GM19324 (cell line): ENCODE results near the gene GKN1.

Source experiments
- ATAC-seq: cut with Tn5 transposase; IDR thresholded peaks from one replicate; pipeline ENCODE4 v1.9.1; 2021; ENCODE audit warnings: mild to moderate bottlenecking, moderate library complexity; ENCODE audit not compliant: unreplicated experiment, low FRiP score

Gene GKN1

DNA sequence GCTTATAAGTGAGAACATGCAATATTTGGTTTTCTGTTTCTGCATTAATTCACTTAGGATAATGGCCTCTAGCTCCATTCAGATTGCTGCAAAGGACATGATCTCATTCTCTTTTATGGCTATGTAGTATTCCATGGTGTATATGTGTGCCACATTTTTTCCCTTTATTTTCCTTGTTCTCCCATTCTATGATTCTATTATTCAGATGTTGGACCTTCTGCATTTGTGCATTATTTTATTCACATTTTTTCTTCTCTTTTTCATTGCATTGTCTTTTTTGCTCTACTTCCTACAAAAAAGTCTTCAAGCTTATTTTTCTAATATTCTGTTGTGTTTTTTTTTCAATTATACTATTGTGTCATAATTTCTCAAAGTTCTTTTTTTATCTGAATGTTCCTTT, 27.4 kb downstream of the GKN1 start:
- ATAC-seq: no peak

DNA sequence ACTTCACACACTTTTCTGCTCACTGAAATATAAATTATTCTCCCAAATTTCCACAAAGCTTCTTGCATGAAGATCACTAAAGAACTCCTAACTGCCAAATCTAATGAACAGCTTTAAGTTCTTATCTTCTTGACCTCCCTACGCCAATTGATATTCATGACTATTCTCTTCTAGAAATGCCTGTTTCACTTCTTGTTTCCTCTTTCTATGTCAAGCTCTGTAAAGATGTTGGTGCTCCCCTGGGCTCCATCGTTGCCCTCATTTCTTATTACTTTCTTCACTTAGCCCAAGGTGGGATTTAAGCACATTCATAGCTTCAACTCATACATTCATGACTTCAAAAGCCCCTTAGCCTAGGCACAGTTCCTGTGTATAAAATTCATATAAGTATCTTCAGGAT, 29.3 kb downstream of the GKN1 start:
- no peak for ATAC-seq

- ATAC-seq: no peak
These were observed 32.7 kb downstream of the GKN1 start for GRCh38 chr2:69007169-69007568.

DNA sequence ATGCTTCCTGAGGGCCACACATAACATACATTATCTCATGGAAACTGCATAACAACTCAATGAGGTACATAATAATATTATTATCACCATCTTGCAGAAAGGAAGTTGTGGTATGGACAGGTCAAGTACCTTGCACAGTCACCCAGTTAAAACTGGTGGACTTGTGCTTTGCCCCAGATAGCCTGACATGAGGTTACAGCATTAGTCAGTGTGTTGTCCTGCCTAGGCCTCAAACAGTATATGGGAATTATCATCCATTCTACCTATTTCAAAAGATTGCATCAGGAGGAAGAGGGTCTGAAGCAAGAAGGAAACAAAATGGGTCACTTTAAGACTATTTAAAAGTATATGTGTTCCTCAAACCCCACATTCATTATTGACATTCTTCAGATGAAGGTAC, 33.2 kb downstream of the GKN1 start:
- no peak for ATAC-seq

DNA sequence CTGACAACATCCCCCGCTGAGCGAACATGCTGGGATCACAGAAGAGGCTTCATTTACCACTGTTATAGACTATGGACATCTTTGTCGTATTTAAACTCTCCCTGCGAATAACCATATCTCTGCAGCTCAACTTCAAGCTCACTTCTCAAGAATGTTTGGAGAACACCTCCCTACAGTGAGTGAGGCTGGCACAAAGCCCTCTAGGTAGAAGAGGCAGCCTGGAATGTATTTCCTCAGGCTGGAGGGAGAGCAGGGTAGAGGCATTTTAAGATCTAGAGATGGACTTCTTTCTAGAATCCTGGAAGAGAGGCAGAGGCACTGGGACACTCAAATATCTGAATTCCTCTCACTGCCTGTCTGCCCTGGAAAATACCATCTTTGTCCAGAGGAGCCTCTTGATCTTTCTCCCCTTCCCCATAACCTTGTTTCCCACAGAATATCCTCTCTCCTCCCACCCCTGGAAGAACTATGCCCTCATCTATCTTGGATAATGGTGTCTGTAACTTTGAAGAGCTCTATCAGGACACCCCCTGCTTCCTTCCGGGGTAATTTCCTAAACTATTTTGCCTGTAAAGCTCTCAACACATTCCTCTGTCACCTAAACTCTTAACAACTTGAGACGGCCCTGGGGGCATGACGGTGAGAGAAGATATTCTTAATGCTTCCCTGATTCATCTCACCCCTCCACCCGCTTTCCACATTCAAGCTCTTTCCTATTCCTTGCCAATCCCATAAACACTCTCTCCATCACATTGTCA, 36.2 kb downstream of the GKN1 start:
- no peak for ATAC-seq

DNA sequence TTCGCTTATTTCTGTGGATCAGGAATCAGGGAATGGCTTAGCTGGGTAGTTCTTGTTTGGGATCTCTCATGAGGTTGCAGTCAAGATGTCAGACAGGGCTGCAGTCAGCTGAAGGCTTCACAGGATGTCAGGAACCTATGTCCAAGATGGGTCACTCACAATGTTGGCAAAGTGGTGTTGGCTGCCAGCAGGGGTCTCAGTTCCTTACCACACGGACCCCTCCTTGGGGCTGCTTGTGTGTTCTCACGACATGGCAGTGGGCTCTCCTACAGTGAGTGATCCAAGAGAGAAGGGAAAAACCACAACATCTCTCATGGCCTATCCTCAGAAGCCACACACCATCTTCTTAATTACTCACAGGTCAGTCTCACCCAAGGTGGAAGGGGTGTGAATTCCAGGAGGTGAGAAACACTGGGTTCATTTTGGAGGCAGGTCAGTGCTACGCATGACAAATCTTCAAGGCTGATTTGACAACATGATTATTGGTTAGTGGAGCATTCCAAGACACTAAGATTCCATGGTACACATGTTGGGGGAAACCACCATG, 37.2 kb downstream of the GKN1 start:
- ATAC-seq: no peak

DNA sequence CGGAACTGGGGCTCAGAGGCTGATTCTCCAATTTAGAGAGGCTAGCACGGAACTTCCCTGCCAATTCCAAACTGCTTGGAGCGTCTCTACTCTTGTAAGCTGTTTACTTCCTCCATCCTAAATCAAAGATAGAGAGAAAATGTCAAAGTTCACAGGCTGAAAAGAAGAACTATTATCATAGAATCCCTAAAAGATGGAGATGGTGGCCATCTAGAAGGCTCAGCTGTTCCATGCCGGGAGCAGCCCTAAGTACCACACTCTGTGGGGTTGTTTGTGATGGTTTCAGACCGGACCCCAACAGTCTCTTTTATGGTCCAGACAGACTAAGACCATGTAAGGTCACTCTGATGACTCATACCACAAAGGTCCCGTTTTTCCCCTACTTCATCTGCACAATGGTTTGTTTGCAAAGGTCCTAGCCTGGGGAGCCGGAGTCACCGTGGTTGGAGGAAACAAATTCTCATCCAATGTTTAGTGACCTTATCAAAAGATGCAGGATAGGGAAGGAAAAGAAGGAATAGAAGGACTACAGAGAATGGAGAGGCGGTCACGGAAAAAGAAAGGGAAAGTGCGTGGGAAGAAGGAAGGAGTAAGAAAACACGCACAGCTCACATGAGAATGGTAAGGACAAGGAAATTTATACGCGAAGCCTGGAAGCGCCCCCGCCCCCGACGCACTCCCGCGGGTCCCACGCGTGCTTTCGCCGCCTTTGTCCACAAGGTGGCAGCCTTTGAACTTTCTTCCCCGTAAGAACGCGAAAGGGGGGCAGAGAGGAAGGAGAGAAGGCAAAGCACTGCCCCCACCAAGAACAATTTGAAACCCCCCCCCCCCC, 38.1 kb downstream of the GKN1 start:
- ATAC-seq: no peak

DNA sequence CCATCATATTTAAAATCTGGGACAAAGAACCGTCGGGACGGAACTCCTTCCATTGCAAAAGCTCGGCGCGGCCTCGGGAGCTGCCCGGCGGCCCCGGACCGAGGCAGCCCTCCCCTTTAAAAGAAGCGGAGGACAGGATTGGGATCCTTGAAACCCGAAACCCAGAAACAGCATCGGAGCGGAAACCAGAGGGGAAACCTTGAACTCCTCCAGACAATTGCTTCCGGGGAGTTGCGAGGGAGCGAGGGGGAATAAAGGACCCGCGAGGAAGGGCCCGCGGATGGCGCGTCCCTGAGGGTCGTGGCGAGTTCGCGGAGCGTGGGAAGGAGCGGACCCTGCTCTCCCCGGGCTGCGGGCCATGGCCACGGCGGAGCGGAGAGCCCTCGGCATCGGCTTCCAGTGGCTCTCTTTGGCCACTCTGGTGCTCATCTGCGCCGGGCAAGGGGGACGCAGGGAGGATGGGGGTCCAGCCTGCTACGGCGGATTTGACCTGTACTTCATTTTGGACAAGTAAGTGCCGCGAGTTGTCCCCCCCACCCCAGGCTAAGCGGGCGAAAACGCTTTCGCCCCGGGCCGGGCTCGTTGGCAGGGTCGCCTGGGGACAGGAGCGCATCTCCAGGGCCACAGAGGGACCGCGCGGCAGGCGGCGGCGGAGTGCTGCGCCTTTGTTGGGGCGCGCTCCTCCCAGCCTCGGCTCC, 38.9 kb downstream of the GKN1 start, which contains the start of gene ANTXR1:
Gene ANTXR1, plus strand, starts transcription at position 38 of the 698 bp plus-strand sequence. Its CDS starts 321 bp downstream, at position 359.
- ATAC-seq: no peak

DNA sequence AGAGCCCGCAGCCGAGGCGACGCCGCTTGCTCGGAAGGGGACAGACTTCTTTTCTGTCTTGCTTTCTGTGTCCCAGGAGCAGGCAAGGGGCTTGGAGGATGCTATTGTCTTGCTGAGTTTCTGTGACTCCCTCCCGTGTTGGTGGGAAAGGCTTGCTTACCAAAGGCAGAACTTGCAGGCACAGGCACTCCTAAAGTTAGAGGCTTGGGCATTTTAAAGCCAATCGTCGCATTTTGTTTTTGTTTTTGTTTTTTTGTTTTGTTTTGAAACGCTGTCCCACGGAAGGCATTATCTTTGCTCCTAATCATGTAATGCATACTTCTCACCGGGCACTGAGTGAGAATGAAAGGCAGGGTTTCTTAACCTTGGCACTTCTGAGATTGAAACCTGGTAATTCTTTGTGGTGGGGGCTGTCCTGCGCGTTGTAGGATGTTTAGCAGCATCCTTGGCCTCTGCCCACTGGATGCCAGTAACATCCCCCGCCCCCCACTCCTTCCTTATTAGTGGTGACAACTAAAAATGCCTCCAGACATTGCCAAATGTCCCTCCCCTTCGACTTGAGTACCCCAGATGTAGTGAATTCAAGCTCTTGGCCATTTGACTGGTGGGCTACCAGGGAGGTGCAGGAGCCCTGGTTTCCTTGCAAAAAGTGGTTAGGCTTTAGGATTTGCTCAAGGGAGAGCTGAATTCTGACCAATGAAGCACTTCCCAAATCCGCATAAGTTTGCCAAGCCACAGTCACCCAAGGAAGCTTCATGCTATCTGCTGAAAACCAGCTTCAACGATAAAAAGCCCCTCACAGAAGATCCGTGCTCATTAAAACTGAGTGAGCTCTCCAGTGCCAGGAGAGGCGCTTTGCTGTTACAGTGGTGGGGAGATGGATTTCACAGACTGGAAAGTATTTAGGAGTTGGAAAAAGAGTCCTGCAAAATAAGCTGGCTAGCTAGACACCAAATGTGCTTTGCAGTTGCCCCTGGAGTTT, 39.7 kb downstream of the GKN1 start:
- no peak for ATAC-seq

GRCh38 chr2:69017080-69017479, 42.6 kb downstream of the GKN1 start:
- no peak for ATAC-seq

DNA sequence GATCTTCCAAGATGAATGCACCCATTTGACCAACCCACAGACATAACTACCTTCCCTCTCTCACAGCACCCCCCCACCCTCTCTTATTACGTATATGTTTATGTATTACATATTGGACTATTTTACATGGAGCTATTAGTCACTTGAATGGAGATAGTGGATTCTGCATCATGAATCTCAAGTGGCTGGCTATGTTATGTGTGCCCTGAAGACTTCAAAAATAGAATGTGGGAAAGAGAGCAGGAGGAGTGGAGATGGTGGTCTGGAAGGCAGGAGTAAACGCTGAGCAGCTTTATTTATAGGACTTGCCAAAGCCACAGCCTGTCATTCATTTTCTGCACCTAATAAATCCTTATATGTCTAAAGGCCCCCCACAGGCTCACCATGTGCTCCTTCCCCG, 43.4 kb downstream of the GKN1 start:
- no peak for ATAC-seq

DNA sequence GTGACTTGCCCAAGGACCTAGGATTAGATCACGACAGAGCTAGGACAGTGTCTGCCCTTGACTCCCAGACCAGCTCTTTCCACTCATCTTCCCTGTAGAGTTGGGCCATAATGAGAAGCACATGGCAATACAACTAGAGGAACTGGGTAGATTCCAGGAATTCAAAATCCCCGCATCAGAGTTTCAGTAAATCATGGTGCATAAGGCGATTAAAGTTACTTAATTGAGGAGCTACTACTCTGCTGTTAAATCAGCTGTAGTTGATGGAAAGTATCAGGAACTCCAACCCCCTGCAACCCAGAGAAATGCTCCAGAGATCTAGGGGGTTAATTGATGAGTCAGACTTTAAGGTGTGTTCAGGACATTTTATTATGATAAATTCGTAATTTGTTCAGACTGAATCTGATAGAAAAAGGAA, 44.3 kb downstream of the GKN1 start:
- ATAC-seq: no peak

DNA sequence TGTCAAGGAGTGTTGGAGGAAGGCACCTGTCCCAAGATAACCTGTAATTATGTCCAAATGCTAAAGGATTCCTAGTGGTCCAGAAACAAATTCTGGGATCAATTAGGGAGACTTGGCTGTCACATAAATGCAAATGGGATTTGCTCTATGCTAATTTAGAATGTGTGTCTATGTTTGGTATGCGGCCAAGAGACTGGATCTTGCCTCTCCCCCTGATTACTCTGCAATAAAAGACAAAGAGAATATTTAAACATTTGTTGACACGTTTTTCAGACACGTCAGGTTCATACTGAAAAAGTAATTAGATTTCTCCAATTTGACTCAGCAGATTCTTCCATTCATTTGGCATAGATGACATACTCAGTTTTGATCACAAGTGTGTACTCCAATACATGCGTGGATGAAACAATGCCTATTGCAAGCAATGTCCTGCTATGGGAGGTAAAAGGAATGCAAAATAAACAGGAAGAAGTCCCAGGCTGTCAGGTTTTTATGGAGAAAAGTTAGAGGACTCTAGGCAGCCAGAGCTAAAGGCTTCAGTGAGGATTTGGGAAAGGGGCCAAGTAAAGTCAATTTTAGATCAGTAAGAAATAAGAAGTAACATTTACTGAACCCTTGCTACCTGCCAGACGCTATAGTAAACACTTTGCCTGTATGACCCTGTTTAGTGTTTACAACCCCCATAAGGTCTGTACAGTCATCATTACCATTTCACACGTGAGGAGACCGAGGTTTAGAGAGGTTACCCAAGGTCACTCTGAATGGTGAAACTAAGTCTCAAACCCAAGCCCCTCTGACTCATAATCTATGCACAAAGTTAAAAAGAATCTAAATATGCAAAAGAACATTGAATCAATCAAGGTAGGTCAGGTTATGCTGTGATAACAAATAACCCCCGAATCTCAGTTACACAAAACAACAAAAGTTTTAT, 46.3 kb downstream of the GKN1 start:
- ATAC-seq: no peak

DNA sequence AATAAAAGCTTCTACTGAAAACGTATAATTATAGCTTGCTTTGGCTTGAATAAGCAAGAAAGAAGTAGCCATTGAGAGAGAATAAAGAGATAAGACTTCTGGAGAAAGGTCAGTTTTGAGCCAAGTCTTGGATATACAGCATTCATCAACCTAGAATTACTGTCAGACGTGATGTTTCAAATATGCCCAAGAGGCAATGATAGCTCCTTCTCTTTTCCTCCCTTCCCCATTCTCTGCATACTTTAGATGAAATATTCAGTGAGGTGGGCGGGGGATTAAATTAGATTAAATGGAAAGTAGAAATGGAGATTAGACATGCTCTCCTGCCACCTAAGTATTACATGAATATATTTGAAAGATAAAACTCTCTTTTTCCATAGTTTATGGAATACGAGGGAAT, 47.3 kb downstream of the GKN1 start:
- no peak for ATAC-seq

DNA sequence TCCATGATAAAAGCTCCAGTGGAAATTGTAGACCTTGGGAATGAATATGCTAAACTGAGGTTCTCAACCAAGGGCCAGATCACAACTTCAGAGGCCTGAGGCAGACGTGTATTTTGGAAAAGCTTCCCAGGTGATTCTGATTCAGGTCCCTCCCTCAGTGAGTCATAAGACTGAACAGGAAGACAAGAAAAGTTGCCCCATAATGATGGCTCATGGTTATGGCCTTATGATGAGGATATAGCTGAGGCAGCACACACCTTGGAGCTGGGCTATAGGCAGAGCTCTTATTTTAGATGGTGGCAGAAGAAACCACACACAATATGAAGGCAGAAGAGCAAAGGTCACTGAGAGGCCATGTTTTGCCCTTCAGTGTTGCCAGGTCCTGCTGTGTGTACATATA, 48.1 kb downstream of the GKN1 start:
- ATAC-seq: no peak

DNA sequence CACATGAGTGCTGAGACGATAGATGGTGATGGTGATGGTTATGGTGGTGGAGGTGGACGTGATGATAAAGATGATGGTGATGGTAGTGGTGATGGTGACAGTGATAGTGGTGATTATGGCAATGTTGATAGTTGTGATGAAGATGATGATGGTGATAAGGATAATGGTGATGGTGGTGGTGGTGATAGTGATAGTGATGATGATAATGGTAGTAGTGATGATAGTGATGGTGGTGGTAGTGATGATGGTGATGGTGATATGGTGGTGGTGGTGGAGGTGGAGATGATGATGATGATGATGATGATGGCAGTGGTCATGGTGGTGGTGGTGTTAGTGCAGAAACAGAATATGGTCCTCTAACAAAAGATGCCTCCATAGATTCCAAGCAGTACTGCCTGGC, 48.8 kb downstream of the GKN1 start:
- ATAC-seq: no peak

DNA sequence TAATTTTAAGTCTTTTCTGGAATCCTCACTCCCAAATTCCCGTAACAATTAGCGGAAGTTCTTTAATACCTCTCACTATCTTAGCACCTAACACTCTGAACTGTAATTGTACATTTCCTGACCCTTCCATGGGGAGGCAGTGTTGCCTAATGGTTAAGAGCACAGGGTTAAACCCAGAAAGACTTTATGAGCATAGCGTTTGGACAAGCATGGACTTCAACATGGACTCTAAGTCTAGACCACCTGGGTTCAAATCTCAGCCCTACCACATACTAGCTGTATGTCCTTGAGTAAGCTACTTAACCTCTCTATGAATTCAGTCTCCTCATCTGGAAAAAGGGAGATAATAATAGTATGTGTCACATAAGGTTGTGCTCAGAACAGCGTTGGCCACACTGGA, 51.6 kb downstream of the GKN1 start:
- ATAC-seq: no peak

DNA sequence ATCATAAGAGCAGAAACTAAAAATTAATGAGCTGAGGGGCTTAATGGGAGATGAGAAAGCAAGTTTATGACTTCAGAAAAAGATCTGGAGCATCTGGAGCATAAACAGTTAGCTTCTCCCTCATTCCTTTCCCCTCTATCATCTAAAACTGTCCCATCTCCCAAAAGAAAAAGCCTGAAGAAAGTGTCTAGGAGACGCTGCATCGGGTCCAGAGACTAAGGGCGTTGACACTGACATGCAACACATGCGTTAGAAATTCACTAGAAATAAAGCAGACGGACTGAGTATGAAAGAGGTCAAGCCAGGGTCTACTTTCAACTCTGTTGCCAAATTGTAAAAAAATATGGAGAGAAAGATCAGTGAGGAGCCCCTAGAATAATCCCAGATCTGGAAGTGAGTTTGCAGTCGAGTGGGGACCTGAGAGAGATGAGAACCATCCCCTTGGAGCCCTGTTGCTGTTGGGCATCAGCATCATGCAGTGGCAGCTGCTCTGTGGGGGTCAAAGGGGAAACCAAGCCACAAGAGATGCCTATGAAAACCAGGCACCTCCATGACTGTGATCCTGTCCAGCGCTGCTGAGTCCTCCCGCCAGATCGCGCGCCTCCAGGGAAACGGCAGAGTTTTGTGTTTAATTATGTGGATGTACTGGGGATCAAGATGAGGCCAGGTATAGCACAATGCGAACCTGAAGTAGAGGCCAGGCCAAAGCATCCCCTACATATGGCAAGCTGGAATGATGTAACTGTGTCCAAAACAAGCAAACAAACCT, 52.4 kb downstream of the GKN1 start:
- no peak for ATAC-seq
